ENCODE measurements around the gene ARHGEF17.

GRCh38 chr11:73396985-73397384 lies 88.9 kb downstream of the ARHGEF17 start:
- TF ChIP-seq CTCF (IDR thresholded peaks at IDR 0.05) (no peak), POLR2A (IDR thresholded peaks at IDR 0.05) (no peak)

Measured in Peyer's patch (tissue), 4 donors.